ENCODE data around the gene CTTNBP2. TPM values are rescaled to one million over a fixed set of nuclear protein-coding genes. Genes with fewer than 3 reads are reported as not detected.
A peak's percentile ranks its signal among the peaks of the same experiment; 100 is the strongest.

CTTNBP2 gene
- total and polyA plus RNA-seq, 2 of the 4 experiments (the other 2 are of a cell fraction), result 6.6 to 11.3 TPM

GRCh38 chr7:117762055-117762454, 111.2 kb downstream of the CTTNBP2 start:
- H3K4me2 ChIP-seq (ENCODE audit: low read depth, low read length), result no peak overlapping the region
- H4K91ac ChIP-seq (ENCODE audit: insufficient read depth, low read depth, low read length), result no peak overlapping the region
- H2BK20ac ChIP-seq (ENCODE audit: low read depth, low read length), result no peak overlapping the region
- peaks cover 2% of the 10 kb centered on the region for H3K36me3 ChIP-seq (ENCODE audit: control insufficient read depth, insufficient read depth, low read length)
- no peak overlapping the region for H4K8ac ChIP-seq (ENCODE audit: low read depth in 2 of 2, low read length in 2 of 2)
- H3K79me1 ChIP-seq (ENCODE audit: low read depth in 1 of 2, low read length in 2 of 2), result no peaks in the 10 kb centered on the region
- no peak overlapping the region for H2BK15ac ChIP-seq (ENCODE audit: low read depth, low read length)
- DNase-seq (no peak), ATAC-seq (ENCODE audit: low read depth) (no peak)
- no peak overlapping the region for H2AK5ac ChIP-seq (ENCODE audit: low read depth, low read length)
- no peaks in the 10 kb centered on the region for H3K9me3 ChIP-seq (ENCODE audit: control insufficient read depth, insufficient read depth, low read length)
- H2BK5ac ChIP-seq (ENCODE audit: low read depth, low read length, poor library complexity, severe bottlenecking), result no peak overlapping the region
- CTCF ChIA-PET, result no interaction called here
- H2AK9ac ChIP-seq (replicated peaks; ENCODE audit: low read depth, low read length, poor library complexity), result no peak overlapping the region
- in situ Hi-C loops (cut with MboI; ENCODE audit: low sequenced_read_pairs) (loop anchor here (25.0 kb wide), 1 partner anchor 325 kb away; no protein-coding TSS in a partner anchor), intact Hi-C loops (cut with micrococcal nuclease) (no loop called here), dilution Hi-C loops (cut with HindIII; ENCODE audit: low sequenced_read_pairs, unreplicated experiment) (no loop called here)
- no peaks in the 10 kb centered on the region for H4K20me1 ChIP-seq (ENCODE audit: insufficient read depth, low read length)
- H3K23ac ChIP-seq (ENCODE audit: low read depth, low read length), result no peak overlapping the region
- no peak overlapping the region for H3K27ac ChIP-seq (ENCODE audit: insufficient read depth, low read length)
- BruUV-seq (replicated peaks), result no TSS peak
- no peaks in the 10 kb centered on the region for H3K9me1 ChIP-seq (ENCODE audit: insufficient read depth, low read length)
- no peak overlapping the region for H3K56ac ChIP-seq (ENCODE audit: extremely low read depth, insufficient read depth, low read length)
- H3K4me1 ChIP-seq (ENCODE audit: control insufficient read depth, insufficient read depth, low read length), result peaks cover 2% of the 10 kb centered on the region
- no peaks in the 10 kb centered on the region for H3K27me3 ChIP-seq (ENCODE audit: control insufficient read depth, insufficient read depth, low read length)
- H3K9ac ChIP-seq (ENCODE audit: low read depth, low read length), result no peak overlapping the region
- no peak overlapping the region for H2BK120ac ChIP-seq (ENCODE audit: low read depth, low read length)
- H3K4me3 ChIP-seq (ENCODE audit: insufficient read depth, low read depth, low read length), result no peak overlapping the region
- WGBS, 2 experiments (ENCODE audit: extremely low coverage in 2 of 2, insufficient read length in 1 of 2), result 92% methylated on average over 2 of the region's 3 CpGs; no CpG with 5 or more reads in 1 of the 2 experiments
- peak; percentile 39 for TF ChIP-seq MAFK (IDR thresholded peaks at IDR 0.05; ENCODE audit: low read depth, low read length)
- no peak for TF ChIP-seq ELK1 (IDR thresholded peaks at IDR 0.05; ENCODE audit: borderline replicate concordance, low read depth, low read length)
- no peak overlapping the region for H4K5ac ChIP-seq (ENCODE audit: low read depth, low read length)
- H3K14ac ChIP-seq (replicated peaks; ENCODE audit: low read depth, low read length), result no peak overlapping the region
- no peak overlapping the region for H2AFZ ChIP-seq (replicated peaks; ENCODE audit: low read length, poor library complexity)
- H3K18ac ChIP-seq (ENCODE audit: low read depth, low read length), result no peak overlapping the region
- no peak overlapping the region for H3K4ac ChIP-seq (ENCODE audit: low read depth, low read length)
- POLR2A ChIA-PET (ENCODE audit: unreplicated experiment), result no interaction called here
